GM23248 (cell line): Measurements from ENCODE around the gene ZNF598.

Source experiments
- EZH2 ChIP-seq: fragments of 200-600 bp; sonication (generic); IDR thresholded peaks from 2 replicates; pipeline ENCODE4 v1.6.1; 2018; ENCODE audit warnings: antibody characterized with exemption, mild to moderate bottlenecking; ENCODE audit not compliant: insufficient read depth, poor library complexity, severe bottlenecking
- EZH2phosphoT487 ChIP-seq: fragments of 200-600 bp; sonication (generic); IDR thresholded peaks from 2 replicates; pipeline ENCODE4 v1.6.1; 2018; ENCODE audit warnings: antibody characterized with exemption, moderate library complexity, mild to moderate bottlenecking, low read depth; ENCODE audit not compliant: insufficient read depth

GRCh38 chr16:1979271-1980029, 30.2 kb downstream of the ZNF598 start:
- TF ChIP-seq EZH2 (no peak), EZH2phosphoT487 (no peak)
